GM12878 (cell line): ENCODE measurements around the gene USP37. TPM values are rescaled to one million over a fixed set of nuclear protein-coding genes. Genes with fewer than 3 reads are reported as not detected.

ENCODE experiments used
- ATAC-seq: fragments of 200-7000 bp; cut with Tn5 transposase; 3 replicates; pipeline ENCODE4 v1.9.1; 2020; ENCODE audit warnings: mild to moderate bottlenecking, moderate library complexity
- BruUV-seq: library from RNA; stranded (reverse); fragments of 400-500 nt; replicated peaks from 2 replicates; lab custom pipeline; 2021; lab: Mats Ljungman, UMichigan
- CTCF ChIA-PET: fragments of 300-600 bp; sonication (Branson Sonifier 250); formaldehyde crosslinking; extraction: SDS; loops from one replicate; lab custom pipeline; 2021; ENCODE audit warnings: inconsistent platforms; lab: Yijun Ruan, JAX
- POLR2A ChIA-PET: fragments of 350-600 bp; formaldehyde crosslinking; extraction: SDS; loops from one replicate; lab custom pipeline; 2021; ENCODE audit warnings: inconsistent platforms; lab: Charles Lee
- RAD21 ChIA-PET: fragments of 300-600 bp; sonication (Branson Sonifier 250); formaldehyde crosslinking; loops from one replicate; lab custom pipeline; 2023; ENCODE audit warnings: antibody characterized with exemption; ENCODE audit not compliant: unreplicated experiment; lab: Charles Lee
- SMC1A ChIA-PET: fragments of 300-600 bp; sonication (Branson Sonifier 250); formaldehyde crosslinking; loops from one replicate; lab custom pipeline; 2023; ENCODE audit not compliant: unreplicated experiment, uncharacterized antibody; lab: Charles Lee
- DNase-seq: peaks from one replicate; pipeline ENCODE4 v3.0.0-alpha.2; 2011; ENCODE audit warnings: low read depth, low spot score
- FAIRE-seq: peaks from 3 replicates; lab custom pipeline; 2011; peaks lifted over from hg19 to GRCh38; lab: Jason Lieb, UNC
- H2AFZ ChIP-seq: 2 replicates; pipeline ENCODE4 v1.6.0; 2011; ENCODE audit warnings: low read depth, low read length, control low read depth; ENCODE audit not compliant: control insufficient read depth
- H3K27ac ChIP-seq: 2 replicates; pipeline ENCODE4 v1.5.1; 2011; ENCODE audit warnings: control low read depth; ENCODE audit not compliant: control insufficient read depth, insufficient read depth
- H3K27me3 ChIP-seq, 2 experiments: replicated peaks in 1 of 2; 2 replicates each; pipeline versions ENCODE4 v1.6.0 to v1.6.1; 2011; ENCODE audit warnings: low read length in 1 of 2; ENCODE audit not compliant: control insufficient read depth in 2 of 2, insufficient read depth in 2 of 2
- H3K36me3 ChIP-seq, 2 experiments: 2 replicates each; pipeline ENCODE4 v1.5.1; 2011; ENCODE audit warnings: low read length in 1 of 2; ENCODE audit not compliant: control insufficient read depth in 2 of 2, insufficient read depth in 2 of 2
- H3K4me1 ChIP-seq: 2 replicates; pipeline ENCODE4 v1.6.1; 2011; ENCODE audit warnings: mild to moderate bottlenecking, low read length, moderate library complexity, mixed read lengths; ENCODE audit not compliant: control insufficient read depth, insufficient read depth
- H3K4me2 ChIP-seq: 2 replicates; pipeline ENCODE4 v1.6.0; 2011; ENCODE audit warnings: control low read depth; ENCODE audit not compliant: control insufficient read depth, insufficient read depth
- H3K4me3 ChIP-seq: fragments of 200-600 bp; sonication (generic); 2 replicates; pipeline ENCODE4 v1.5.1; 2016
- H3K79me2 ChIP-seq: 2 replicates; pipeline ENCODE4 v1.6.0; 2011; ENCODE audit warnings: low read length; ENCODE audit not compliant: control insufficient read depth, insufficient read depth
- H3K9ac ChIP-seq: 2 replicates; pipeline ENCODE4 v1.8.0; 2011; ENCODE audit warnings: low read length, control low read depth, mixed read lengths; ENCODE audit not compliant: control insufficient read depth, insufficient read depth
- H3K9me3 ChIP-seq: replicated peaks from 3 replicates; pipeline ENCODE4 v1.5.1; 2011; ENCODE audit warnings: mild to moderate bottlenecking, low read length; ENCODE audit not compliant: control insufficient read depth, insufficient read depth
- H4K20me1 ChIP-seq: 2 replicates; pipeline ENCODE4 v1.6.0; 2011; ENCODE audit not compliant: control insufficient read depth, insufficient read depth
- CHD1 ChIP-seq: IDR thresholded peaks from 2 replicates; pipeline ENCODE4 v1.6.1; 2012; ENCODE audit warnings: low read depth, low read length, improper control_type of control experiment
- CREM ChIP-seq: IDR thresholded peaks from 2 replicates; pipeline ENCODE4 v1.6.1; 2014; ENCODE audit warnings: antibody characterized with exemption, low read depth
- DPF2 ChIP-seq: fragments of 450-650 bp; IDR thresholded peaks from 2 replicates; pipeline ENCODE4 v1.6.1; 2017; ENCODE audit warnings: mild to moderate bottlenecking
- HDAC6 ChIP-seq: fragments of 200-600 bp; sonication (generic); IDR thresholded peaks from one replicate; pipeline ENCODE4 v1.8.0; 2017; ENCODE audit warnings: antibody characterized with exemption; ENCODE audit not compliant: unreplicated experiment
- IKZF1 ChIP-seq: fragments of 450-650 bp; conservative IDR thresholded peaks from 2 replicates; pipeline ENCODE4 v1.6.1; 2017; ENCODE audit warnings: antibody characterized with exemption, mild to moderate bottlenecking
- MEF2B ChIP-seq: fragments of 450-650 bp; IDR thresholded peaks from 2 replicates; pipeline ENCODE4 v1.6.1; 2018; ENCODE audit warnings: mild to moderate bottlenecking, moderate library complexity; ENCODE audit not compliant: partially characterized antibody, poor library complexity, severe bottlenecking
- SMAD1 ChIP-seq: fragments of 450-650 bp; IDR thresholded peaks from 2 replicates; pipeline ENCODE4 v1.6.1; 2018; ENCODE audit warnings: mild to moderate bottlenecking, low read depth; ENCODE audit not compliant: partially characterized antibody
- TAF1 ChIP-seq: IDR thresholded peaks from 2 replicates; pipeline ENCODE4 v1.6.1; 2011; ENCODE audit warnings: mild to moderate bottlenecking, low read depth, low read length, borderline replicate concordance
- WGBS: methylation state at CpG from one replicate; pipeline ENCODE4 v1.1.6; 2016; ENCODE audit warnings: low lambda C conversion rate; ENCODE audit not compliant: insufficient replicate concordance, insufficient coverage; ENCODE audit errors: missing lambda C conversion rate; 5-methylcytosine and 5-hydroxymethylcytosine counted together
- in situ Hi-C: fragments of 300-500 bp; cut with MboI; formaldehyde crosslinking; loops from 9 replicates; pipeline ENCODE4 v1.14.3; 2018; ENCODE audit warnings: mixed read lengths
- intact Hi-C: fragments of 100-400 bp; cut with micrococcal nuclease; formaldehyde crosslinking; loops from one replicate; pipeline ENCODE4 v1.14.2; 2022; ENCODE audit not compliant: unreplicated experiment
- polyA plus RNA-seq, 11 experiments: library from polyadenylated mRNA; depleted of rRNA in 4 of 11; unstranded in 6 of 11; stranded (reverse) in 5 of 11; fragments of >200 nt; fragmentation: Nextera tagmentation in 4 of 11; fragmentation: Illumina TruSeq in 1 of 11; extraction: Ambion mirVana in 4 of 11; extraction: Trizol in 1 of 11; gene quantifications; 1 replicate in 1 of 11; 2 replicates in 10 of 11; pipeline versions ENCODE4 v1.2.1 to v1.2.3, GENCODE V29; 2011 to 2016; ENCODE audit warnings: inconsistent platforms in 2 of 11, missing spikeins in 2 of 11, low read depth in 1 of 11
- total RNA-seq, 4 experiments: library from RNA; depleted of rRNA in 3 of 4; stranded (reverse); fragments of >200 nt in 3 of 4; fragmentation: Illumina TruSeq in 1 of 4; extraction: Trizol in 1 of 4; gene quantifications; 2 replicates each; pipeline versions ENCODE4 v1.2.1 to v1.2.3, GENCODE V29; 2013 to 2021

USP37 gene
- total and polyA plus RNA-seq, 10 of the 15 experiments (the other 5 are each of a cell fraction or from before 2014, with no cell fraction given): 2.8 to 16.0 (median 10.4) TPM

- POLR2A ChIA-PET: no interaction called here
- no peaks in the 10 kb centered on the region for H3K27me3 ChIP-seq
- RAD21 ChIA-PET: no interaction called here
- in situ Hi-C loops: no loop called here
- peaks cover 5 to 38% of the 10 kb centered on the region in 2 experiments for H3K36me3 ChIP-seq
- no peak overlapping the region for H2AFZ ChIP-seq
- H3K4me1 ChIP-seq: no peaks in the 10 kb centered on the region
- DNase-seq (no peak), ATAC-seq (no peak), FAIRE-seq (no peak)
- SMC1A ChIA-PET: interaction anchor here (1.0 to 1.1 kb wide), 2 partner anchors 24 to 68 kb away, joined by 3 to 4 read pairs; no protein-coding TSS in a partner anchor
- H4K20me1 ChIP-seq: no peaks in the 10 kb centered on the region
- H3K27ac ChIP-seq: no peak overlapping the region
- CTCF ChIA-PET: no interaction called here
- no peaks in the 10 kb centered on the region for H3K9me3 ChIP-seq
- no peak overlapping the region for H3K4me3 ChIP-seq
- TF ChIP-seq HDAC6 (no peak), SMAD1 (no peak), IKZF1 (no peak), DPF2 (no peak), CHD1 (no peak), TAF1 (no peak), CREM (no peak), MEF2B (no peak)
- BruUV-seq: no TSS peak
- H3K79me2 ChIP-seq: no peaks in the 10 kb centered on the region
- intact Hi-C loops: no loop called here
- no peak overlapping the region for H3K4me2 ChIP-seq
- 95% methylated on average over 3 of the region's 3 CpGs for WGBS
- no peak overlapping the region for H3K9ac ChIP-seq
Observed at GRCh38 chr2:218540015-218540414, 28.1 kb downstream of the USP37 start.
